Measurements from ENCODE around the gene OMP. TPM values are rescaled to one million over a fixed set of nuclear protein-coding genes. Genes with fewer than 3 reads are reported as not detected.

Gene OMP
- total and polyA plus RNA-seq, 2 of the 13 experiments (the other 11 are each of a cell fraction or from before 2014, with no cell fraction given), result not detected

DNA sequence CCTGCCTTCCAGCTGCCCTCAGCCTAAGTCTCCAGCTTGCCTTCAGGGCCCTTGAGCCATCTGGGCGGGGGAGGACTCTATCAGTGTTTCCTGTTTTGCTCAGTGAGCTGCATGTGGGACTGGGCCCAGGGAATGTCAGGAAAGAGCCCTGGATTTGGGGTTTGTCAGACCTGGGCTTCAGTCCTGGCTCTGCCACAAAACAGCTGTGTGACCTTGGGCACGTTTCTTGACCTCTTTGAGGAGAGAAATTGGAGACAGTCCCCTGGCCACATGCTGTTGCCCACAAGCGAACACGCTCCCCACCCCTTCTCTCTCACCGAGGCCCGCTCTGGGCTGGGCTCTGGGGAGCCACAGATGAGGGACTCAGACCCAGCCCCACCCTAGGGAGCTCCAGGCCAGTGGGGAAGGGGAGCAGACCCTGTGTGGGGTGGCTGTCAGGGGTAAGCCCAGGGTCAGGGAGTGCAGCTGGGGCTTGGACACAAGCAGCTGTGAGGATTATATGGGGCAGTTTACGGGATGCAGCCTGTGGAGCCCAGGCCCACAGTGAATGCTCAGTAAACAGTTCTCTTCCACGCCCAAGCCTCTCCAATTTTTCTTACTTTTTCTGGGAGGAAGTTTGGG, 37.7 kb downstream of the OMP start (continued):
- TF ChIP-seq, protein P1, sequence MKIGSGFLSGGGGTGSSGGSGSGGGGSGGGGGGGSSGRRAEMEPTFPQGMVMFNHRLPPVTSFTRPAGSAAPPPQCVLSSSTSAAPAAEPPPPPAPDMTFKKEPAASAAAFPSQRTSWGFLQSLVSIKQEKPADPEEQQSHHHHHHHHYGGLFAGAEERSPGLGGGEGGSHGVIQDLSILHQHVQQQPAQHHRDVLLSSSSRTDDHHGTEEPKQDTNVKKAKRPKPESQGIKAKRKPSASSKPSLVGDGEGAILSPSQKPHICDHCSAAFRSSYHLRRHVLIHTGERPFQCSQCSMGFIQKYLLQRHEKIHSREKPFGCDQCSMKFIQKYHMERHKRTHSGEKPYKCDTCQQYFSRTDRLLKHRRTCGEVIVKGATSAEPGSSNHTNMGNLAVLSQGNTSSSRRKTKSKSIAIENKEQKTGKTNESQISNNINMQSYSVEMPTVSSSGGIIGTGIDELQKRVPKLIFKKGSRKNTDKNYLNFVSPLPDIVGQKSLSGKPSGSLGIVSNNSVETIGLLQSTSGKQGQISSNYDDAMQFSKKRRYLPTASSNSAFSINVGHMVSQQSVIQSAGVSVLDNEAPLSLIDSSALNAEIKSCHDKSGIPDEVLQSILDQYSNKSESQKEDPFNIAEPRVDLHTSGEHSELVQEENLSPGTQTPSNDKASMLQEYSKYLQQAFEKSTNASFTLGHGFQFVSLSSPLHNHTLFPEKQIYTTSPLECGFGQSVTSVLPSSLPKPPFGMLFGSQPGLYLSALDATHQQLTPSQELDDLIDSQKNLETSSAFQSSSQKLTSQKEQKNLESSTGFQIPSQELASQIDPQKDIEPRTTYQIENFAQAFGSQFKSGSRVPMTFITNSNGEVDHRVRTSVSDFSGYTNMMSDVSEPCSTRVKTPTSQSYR (CRISPR knock-in tag; IDR thresholded peaks at IDR 0.05; ENCODE audit: borderline replicate concordance), result peak; percentile 11; the same call in 1 of the 2 replicates
- TF ChIP-seq, protein P2, sequence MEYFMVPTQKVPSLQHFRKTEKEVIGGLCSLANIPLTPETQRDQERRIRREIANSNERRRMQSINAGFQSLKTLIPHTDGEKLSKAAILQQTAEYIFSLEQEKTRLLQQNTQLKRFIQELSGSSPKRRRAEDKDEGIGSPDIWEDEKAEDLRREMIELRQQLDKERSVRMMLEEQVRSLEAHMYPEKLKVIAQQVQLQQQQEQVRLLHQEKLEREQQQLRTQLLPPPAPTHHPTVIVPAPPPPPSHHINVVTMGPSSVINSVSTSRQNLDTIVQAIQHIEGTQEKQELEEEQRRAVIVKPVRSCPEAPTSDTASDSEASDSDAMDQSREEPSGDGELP (IDR thresholded peaks at IDR 0.05; ENCODE audit: borderline replicate concordance, low read depth), result peak; percentile 19; the same call in 1 of the 2 replicates

DNA sequence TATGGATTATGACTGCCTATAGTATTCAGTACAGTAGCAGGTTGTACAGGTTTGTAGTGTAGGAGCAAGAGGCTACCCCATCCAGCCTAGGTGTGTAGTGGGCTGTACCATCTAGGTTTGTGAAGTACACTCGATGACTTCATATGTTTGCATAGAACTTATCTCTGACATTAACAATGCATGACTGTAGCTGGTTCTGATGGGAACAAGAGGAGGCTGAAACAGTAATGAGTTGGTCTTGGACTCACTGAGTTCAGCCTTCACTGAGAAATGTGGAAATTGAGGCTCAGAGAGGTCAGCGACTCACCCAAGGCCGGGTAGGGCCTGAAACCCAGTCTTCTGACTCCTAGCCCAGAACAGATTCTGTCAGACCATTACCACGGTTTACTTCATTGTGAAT, 38.4 kb downstream of the OMP start:
- Histone ChIP-seq H3K4me2 (ENCODE audit: low read depth, low read length) (no peak overlapping the region), H3K27me3 (ENCODE audit: control insufficient read depth in 1 of 2, insufficient read depth in 2 of 2, low read length in 2 of 2) (no peaks in the 10 kb centered on the region), H3K9me3 (ENCODE audit: low read length) (no peaks in the 10 kb centered on the region), H3K79me2 (ENCODE audit: insufficient read depth, low read length) (no peaks in the 10 kb centered on the region), H3K4me1 (ENCODE audit: insufficient read depth, low read length) (peaks cover 75% of the 10 kb centered on the region), H3K4me3 (replicated peaks in 1 of 3; ENCODE audit: insufficient read depth in 1 of 3, low read depth in 2 of 3, low read length in 3 of 3) (no peak overlapping the region), H4K20me1 (ENCODE audit: insufficient read depth, low read length) (no peaks in the 10 kb centered on the region), H3K9ac (ENCODE audit: insufficient read depth, low read depth, low read length) (no peak overlapping the region), H3K27ac (ENCODE audit: extremely low read length, insufficient read depth, low read length) (no peak overlapping the region), H3K36me3 (replicated peaks in 1 of 2; ENCODE audit: control insufficient read depth in 1 of 2, insufficient read depth in 2 of 2, low read length in 2 of 2) (no peaks in the 10 kb centered on the region), H2AFZ (ENCODE audit: low read length) (no peak overlapping the region)
- TF ChIP-seq EEA1 (CRISPR knock-in tag; IDR thresholded peaks at IDR 0.05; ENCODE audit: borderline replicate concordance), result no peak
- TF ChIP-seq, protein P3, sequence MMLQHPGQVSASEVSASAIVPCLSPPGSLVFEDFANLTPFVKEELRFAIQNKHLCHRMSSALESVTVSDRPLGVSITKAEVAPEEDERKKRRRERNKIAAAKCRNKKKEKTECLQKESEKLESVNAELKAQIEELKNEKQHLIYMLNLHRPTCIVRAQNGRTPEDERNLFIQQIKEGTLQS (CRISPR knock-in tag; IDR thresholded peaks at IDR 0.05), result 0 out of 2 replicates have a peak, but pooled peaks have one; percentile 30
- no peak for TF ChIP-seq ZNF207 (IDR thresholded peaks at IDR 0.05; ENCODE audit: borderline replicate concordance)
- TF ChIP-seq, protein P4, sequence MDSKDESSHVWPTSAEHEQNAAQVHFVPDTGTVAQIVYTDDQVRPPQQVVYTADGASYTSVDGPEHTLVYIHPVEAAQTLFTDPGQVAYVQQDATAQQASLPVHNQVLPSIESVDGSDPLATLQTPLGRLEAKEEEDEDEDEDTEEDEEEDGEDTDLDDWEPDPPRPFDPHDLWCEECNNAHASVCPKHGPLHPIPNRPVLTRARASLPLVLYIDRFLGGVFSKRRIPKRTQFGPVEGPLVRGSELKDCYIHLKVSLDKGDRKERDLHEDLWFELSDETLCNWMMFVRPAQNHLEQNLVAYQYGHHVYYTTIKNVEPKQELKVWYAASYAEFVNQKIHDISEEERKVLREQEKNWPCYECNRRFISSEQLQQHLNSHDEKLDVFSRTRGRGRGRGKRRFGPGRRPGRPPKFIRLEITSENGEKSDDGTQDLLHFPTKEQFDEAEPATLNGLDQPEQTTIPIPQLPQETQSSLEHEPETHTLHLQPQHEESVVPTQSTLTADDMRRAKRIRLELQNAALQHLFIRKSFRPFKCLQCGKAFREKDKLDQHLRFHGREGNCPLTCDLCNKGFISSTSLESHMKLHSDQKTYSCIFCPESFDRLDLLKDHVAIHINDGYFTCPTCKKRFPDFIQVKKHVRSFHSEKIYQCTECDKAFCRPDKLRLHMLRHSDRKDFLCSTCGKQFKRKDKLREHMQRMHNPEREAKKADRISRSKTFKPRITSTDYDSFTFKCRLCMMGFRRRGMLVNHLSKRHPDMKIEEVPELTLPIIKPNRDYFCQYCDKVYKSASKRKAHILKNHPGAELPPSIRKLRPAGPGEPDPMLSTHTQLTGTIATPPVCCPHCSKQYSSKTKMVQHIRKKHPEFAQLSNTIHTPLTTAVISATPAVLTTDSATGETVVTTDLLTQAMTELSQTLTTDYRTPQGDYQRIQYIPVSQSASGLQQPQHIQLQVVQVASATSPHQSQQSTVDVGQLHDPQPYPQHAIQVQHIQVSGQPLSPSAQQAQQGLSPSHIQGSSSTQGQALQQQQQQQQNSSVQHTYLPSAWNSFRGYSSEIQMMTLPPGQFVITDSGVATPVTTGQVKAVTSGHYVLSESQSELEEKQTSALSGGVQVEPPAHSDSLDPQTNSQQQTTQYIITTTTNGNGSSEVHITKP (CRISPR knock-in tag; IDR thresholded peaks at IDR 0.05; ENCODE audit: low read depth), result peak; percentile 94
- TF ChIP-seq, protein P5, sequence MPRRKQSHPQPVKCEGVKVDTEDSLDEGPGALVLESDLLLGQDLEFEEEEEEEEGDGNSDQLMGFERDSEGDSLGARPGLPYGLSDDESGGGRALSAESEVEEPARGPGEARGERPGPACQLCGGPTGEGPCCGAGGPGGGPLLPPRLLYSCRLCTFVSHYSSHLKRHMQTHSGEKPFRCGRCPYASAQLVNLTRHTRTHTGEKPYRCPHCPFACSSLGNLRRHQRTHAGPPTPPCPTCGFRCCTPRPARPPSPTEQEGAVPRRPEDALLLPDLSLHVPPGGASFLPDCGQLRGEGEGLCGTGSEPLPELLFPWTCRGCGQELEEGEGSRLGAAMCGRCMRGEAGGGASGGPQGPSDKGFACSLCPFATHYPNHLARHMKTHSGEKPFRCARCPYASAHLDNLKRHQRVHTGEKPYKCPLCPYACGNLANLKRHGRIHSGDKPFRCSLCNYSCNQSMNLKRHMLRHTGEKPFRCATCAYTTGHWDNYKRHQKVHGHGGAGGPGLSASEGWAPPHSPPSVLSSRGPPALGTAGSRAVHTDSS (CRISPR knock-in tag; conservative IDR thresholded peaks at IDR 0.05), result no peak
- WGBS (ENCODE audit: low lambda C conversion rate), result 59% methylated on average over 4 of the region's 4 CpGs
- POLR2A ChIA-PET, result interaction anchor here (1.7 kb wide), 1 partner anchor 13 kb away, joined by 9 read pairs; the partner anchor contains the start of gene MYO7A
- no TSS peak for BruUV-seq (replicated peaks)
- intact Hi-C loops (cut with micrococcal nuclease; ENCODE audit: unreplicated experiment) (no loop called here), in situ Hi-C loops (cut with HindIII; ENCODE audit: extremely low pct_ligation_motif_present, low pct_unique_long_range_greater_than_20kb) (no loop called here)
- CTCF ChIA-PET (ENCODE audit: low intra/inter-chr PET ratio, low total read pairs), result no interaction called here
- peak; percentile 26 for ATAC-seq
- DNase-seq (ENCODE audit: low spot score), result peak; percentile 79
- FAIRE-seq, result peak; percentile 47

All from HepG2 (cell line).